GM12878 (cell line): ENCODE measurements around the gene FAT4.

Experiments used
- CTCF ChIP-seq, 3 experiments: IDR thresholded peaks in 2 of 3; conservative IDR thresholded peaks in 1 of 3; 2 replicates each; pipeline ENCODE4 v1.5.1; 2011; ENCODE audit warnings: low read depth in 3 of 3, low read length in 3 of 3, mild to moderate bottlenecking in 3 of 3, control low read depth in 2 of 3, moderate library complexity in 2 of 3, inconsistent platforms in 1 of 3, mixed read lengths in 1 of 3; ENCODE audit not compliant: control insufficient read depth in 2 of 3, insufficient read depth in 1 of 3; ENCODE audit errors: extremely low read depth in 1 of 3
- FOXK2 ChIP-seq: fragments of 450-650 bp; IDR thresholded peaks from 2 replicates; pipeline ENCODE4 v1.6.1; 2017; ENCODE audit warnings: mild to moderate bottlenecking, moderate library complexity
- IRF4 ChIP-seq: IDR thresholded peaks from 2 replicates; pipeline ENCODE4 v1.6.1; 2011; ENCODE audit warnings: low read depth, low read length
- JUNB ChIP-seq: IDR thresholded peaks from 2 replicates; pipeline ENCODE4 v1.6.1; 2016; ENCODE audit warnings: antibody characterized with exemption, mild to moderate bottlenecking
- REST ChIP-seq: IDR thresholded peaks from 2 replicates; pipeline ENCODE4 v1.6.1; 2012; ENCODE audit warnings: mild to moderate bottlenecking, low read depth, low read length
- TBL1XR1 ChIP-seq: IDR thresholded peaks from 2 replicates; pipeline ENCODE4 v1.6.1; 2012; ENCODE audit warnings: low read depth, low read length, improper control_type of control experiment
- TF ChIP-seq, protein P1 (sequence below): IDR thresholded peaks from 2 replicates; pipeline ENCODE4 v1.6.1; 2011; ENCODE audit warnings: low read depth, mild to moderate bottlenecking, low read length, moderate library complexity, borderline replicate concordance; ENCODE audit errors: extremely low read depth

GRCh38 chr4:125344198-125344597 lies 29.4 kb downstream of the FAT4 start:
- TF ChIP-seq, protein P1, sequence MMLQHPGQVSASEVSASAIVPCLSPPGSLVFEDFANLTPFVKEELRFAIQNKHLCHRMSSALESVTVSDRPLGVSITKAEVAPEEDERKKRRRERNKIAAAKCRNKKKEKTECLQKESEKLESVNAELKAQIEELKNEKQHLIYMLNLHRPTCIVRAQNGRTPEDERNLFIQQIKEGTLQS = no peak
- TF ChIP-seq CTCF (IDR thresholded peaks at IDR 0.05 in 2 of 3, conservative IDR thresholded peaks at IDR 0.05 in 1 of 3; ENCODE audit: control insufficient read depth in 2 of 3, extremely low read depth in 1 of 3, insufficient read depth in 1 of 3, low read depth in 3 of 3, low read length in 3 of 3) (no peak), TBL1XR1 (no peak), FOXK2 (no peak), IRF4 (no peak), JUNB (no peak), REST (no peak)
